Measurements from ENCODE around the gene FNDC3B.

Gene FNDC3B

GRCh38 chr3:172442606-172443005, 403.2 kb downstream of the FNDC3B start:
- Histone ChIP-seq H3K4me3 (ENCODE audit: extremely low read depth, insufficient read depth, low read length, poor library complexity, severe bottlenecking) (no peak overlapping the region), H3K36me3 (ENCODE audit: control insufficient read depth, insufficient read depth, low read length) (no peaks in the 10 kb centered on the region), H3K4me1 (ENCODE audit: control insufficient read depth, insufficient read depth, low read length, poor library complexity, severe bottlenecking) (no peaks in the 10 kb centered on the region), H3K27ac (ENCODE audit: low read depth, low read length, severe bottlenecking) (no peak overlapping the region), H3K9me3 (ENCODE audit: control insufficient read depth, low read length) (no peaks in the 10 kb centered on the region)
- WGBS, 2 experiments (ENCODE audit: insufficient coverage in 2 of 2) = 86 to 100% methylated on average over 1 of the region's 1 CpG

GRCh38 chr3:172444821-172445220, 405.4 kb downstream of the FNDC3B start:
- Histone ChIP-seq H3K4me1 (ENCODE audit: control insufficient read depth, insufficient read depth, low read length, poor library complexity, severe bottlenecking) (no peaks in the 10 kb centered on the region), H3K27ac (ENCODE audit: low read depth, low read length, severe bottlenecking) (no peak overlapping the region), H3K4me3 (ENCODE audit: extremely low read depth, insufficient read depth, low read length, poor library complexity, severe bottlenecking) (no peak overlapping the region), H3K36me3 (ENCODE audit: control insufficient read depth, insufficient read depth, low read length) (no peaks in the 10 kb centered on the region), H3K9me3 (ENCODE audit: control insufficient read depth, low read length) (no peaks in the 10 kb centered on the region)
- WGBS, 2 experiments (ENCODE audit: insufficient coverage in 2 of 2) = 96 to 100% methylated on average over 1 to 4 of the region's 6 CpGs

- H3K36me3 ChIP-seq (ENCODE audit: control insufficient read depth, insufficient read depth, low read length) = no peaks in the 10 kb centered on the region
- H3K27ac ChIP-seq (ENCODE audit: low read depth, low read length, severe bottlenecking) = no peak overlapping the region
- H3K9me3 ChIP-seq (ENCODE audit: control insufficient read depth, low read length) = no peaks in the 10 kb centered on the region
- no peaks in the 10 kb centered on the region for H3K4me1 ChIP-seq (ENCODE audit: control insufficient read depth, insufficient read depth, low read length, poor library complexity, severe bottlenecking)
- 75 to 86% methylated on average over 1 of the region's 3 CpGs for WGBS, 2 experiments (ENCODE audit: insufficient coverage in 2 of 2)
- H3K4me3 ChIP-seq (ENCODE audit: extremely low read depth, insufficient read depth, low read length, poor library complexity, severe bottlenecking) = no peak overlapping the region
These were observed 406.8 kb downstream of the FNDC3B start for GRCh38 chr3:172446198-172446597.

- Histone ChIP-seq H3K4me1 (ENCODE audit: control insufficient read depth, insufficient read depth, low read length, poor library complexity, severe bottlenecking) (no peaks in the 10 kb centered on the region), H3K36me3 (ENCODE audit: control insufficient read depth, insufficient read depth, low read length) (no peaks in the 10 kb centered on the region), H3K4me3 (ENCODE audit: extremely low read depth, insufficient read depth, low read length, poor library complexity, severe bottlenecking) (no peak within 1 kb of the TSS), H3K9me3 (ENCODE audit: control insufficient read depth, low read length) (no peaks in the 10 kb centered on the region), H3K27ac (ENCODE audit: low read depth, low read length, severe bottlenecking) (no peak within 1 kb of the TSS)
- 55 to 56% methylated on average over 49 to 60 of the region's 76 CpGs for WGBS, 2 experiments (ENCODE audit: insufficient coverage in 2 of 2)
These were observed 408.5 kb downstream of the FNDC3B start, which contains the start of gene GHSR for GRCh38 chr3:172447611-172448579. Gene GHSR (minus strand): TSS chr3:172448456. CDS start chr3:172448413, 43 bp downstream.

DNA sequence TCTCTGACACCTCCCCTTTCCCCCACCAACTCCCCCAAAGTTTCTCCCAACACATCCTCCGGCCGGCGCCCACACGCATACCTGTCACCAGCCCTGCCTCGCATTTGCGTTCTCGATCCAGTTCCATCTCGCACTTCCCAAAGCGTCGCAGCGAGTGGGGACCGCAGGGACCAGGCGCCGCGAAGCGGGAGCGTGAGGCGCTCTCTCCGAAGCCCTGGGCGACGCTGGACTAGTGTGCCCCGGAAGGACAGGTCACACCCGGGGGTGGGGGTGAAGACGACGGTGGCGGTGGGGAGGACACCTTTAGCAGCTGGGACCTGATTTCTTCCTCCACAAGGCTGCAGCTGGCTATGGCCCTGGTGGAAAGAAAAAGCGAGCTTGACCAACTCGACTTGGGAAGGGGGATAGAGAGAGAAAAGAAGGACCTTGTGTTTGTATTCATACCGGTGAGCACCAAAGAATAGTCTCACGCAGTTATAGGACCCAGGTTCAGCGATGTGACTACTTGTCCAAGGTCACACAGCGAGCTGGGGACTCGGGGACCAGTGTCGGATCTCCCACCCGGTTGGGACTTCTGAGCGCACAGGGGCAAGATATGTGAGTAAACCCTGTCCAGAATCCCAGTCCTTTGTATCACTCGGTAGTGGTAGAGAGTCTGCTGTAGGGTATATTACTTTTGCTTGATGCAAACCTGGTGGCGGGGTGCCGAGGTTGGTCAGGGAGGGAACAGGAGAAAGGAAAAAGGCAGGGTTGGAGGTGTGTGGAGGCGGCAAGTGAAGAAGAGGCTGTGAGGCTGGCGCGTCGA, 409.5 kb downstream of the FNDC3B start:
- no peaks in the 10 kb centered on the region for H3K36me3 ChIP-seq (ENCODE audit: control insufficient read depth, insufficient read depth, low read length)
- no peaks in the 10 kb centered on the region for H3K4me1 ChIP-seq (ENCODE audit: control insufficient read depth, insufficient read depth, low read length, poor library complexity, severe bottlenecking)
- H3K9me3 ChIP-seq (ENCODE audit: control insufficient read depth, low read length) = no peaks in the 10 kb centered on the region
- no peak overlapping the region for H3K27ac ChIP-seq (ENCODE audit: low read depth, low read length, severe bottlenecking)
- no peak overlapping the region for H3K4me3 ChIP-seq (ENCODE audit: extremely low read depth, insufficient read depth, low read length, poor library complexity, severe bottlenecking)
- WGBS, 2 experiments (ENCODE audit: insufficient coverage in 2 of 2) = 12 to 22% methylated on average over 26 to 37 of the region's 43 CpGs

- 6% methylated on average over 32 to 33 of the region's 34 CpGs for WGBS, 2 experiments (ENCODE audit: insufficient coverage in 2 of 2)
- Histone ChIP-seq H3K9me3 (ENCODE audit: control insufficient read depth, low read length) (no peaks in the 10 kb centered on the region), H3K36me3 (ENCODE audit: control insufficient read depth, insufficient read depth, low read length) (no peaks in the 10 kb centered on the region), H3K4me1 (ENCODE audit: control insufficient read depth, insufficient read depth, low read length, poor library complexity, severe bottlenecking) (no peaks in the 10 kb centered on the region), H3K4me3 (ENCODE audit: extremely low read depth, insufficient read depth, low read length, poor library complexity, severe bottlenecking) (no peak overlapping the region), H3K27ac (ENCODE audit: low read depth, low read length, severe bottlenecking) (no peak overlapping the region)
These were observed 410.2 kb downstream of the FNDC3B start for GRCh38 chr3:172449466-172450149.
